ENCODE results near the gene ARL6IP5. TPM values are rescaled to one million over a fixed set of nuclear protein-coding genes. Genes with fewer than 3 reads are reported as not detected.

Gene ARL6IP5
- total RNA-seq, 3 donors from 2014 or later (not counting 1 experiment from before 2014, with no cell fraction given) = 98.1 to 132 (median 105) TPM

- H3K36me3 Mint-ChIP-seq = peaks cover 14% of the 10 kb centered on the region
Measured at GRCh38 chr3:69051756-69052471, 32.8 kb upstream of the ARL6IP5 start, which contains the start of gene TMF1. TMF1 (minus strand) TSS chr3:69052333; CDS start chr3:69052086, 247 bp downstream.

GRCh38 chr3:69052472-69052898, 32.3 kb upstream of the ARL6IP5 start:
- peak overlapping the region; percentile 93 for H3K27ac ChIP-seq (ENCODE audit: low read length)
- DNase-seq (no peak), ATAC-seq (peak in 1 of 3 donors; percentile 1)
- H3K9me3 ChIP-seq (ENCODE audit: control insufficient read depth, insufficient read depth, low read length) = no peaks in the 10 kb centered on the region
- H3K4me1 Mint-ChIP-seq = peaks cover 38 to 48% of the 10 kb centered on the region in 2 donors
- intact Hi-C loops (cut with micrococcal nuclease) = loop anchor here (1.0 kb wide), 2 partner anchors 28 to 32 kb away; partner anchors contain the start of genes ARL6IP5 and UBA3
- H3K4me3 Mint-ChIP-seq = peak overlapping the region; percentile 96
- no peaks in the 10 kb centered on the region for H3K27me3 ChIP-seq (ENCODE audit: control insufficient read depth, insufficient read depth, low read length)
- H3K36me3 Mint-ChIP-seq = peaks cover 11% of the 10 kb centered on the region
- H3K4me1 ChIP-seq (ENCODE audit: control insufficient read depth, insufficient read depth, low read length) = peaks cover 16% of the 10 kb centered on the region
- peak overlapping the region; percentile 84 for H3K4me3 ChIP-seq (ENCODE audit: low read length)
- no peaks in the 10 kb centered on the region for H3K9me3 Mint-ChIP-seq
- H3K27ac Mint-ChIP-seq = peak overlapping the region; percentile 99
- peaks cover 32% of the 10 kb centered on the region for H3K36me3 ChIP-seq (ENCODE audit: control insufficient read depth, insufficient read depth, low read length)
- no peak for TF ChIP-seq CTCF (IDR thresholded peaks at IDR 0.05)
- 16% methylated on average over 9 of the region's 9 CpGs for WGBS (ENCODE audit: insufficient coverage)
- no peaks in the 10 kb centered on the region for H3K27me3 Mint-ChIP-seq (ENCODE audit: low read depth in 2 of 2)

More at GRCh38 chr3:69051756-69052471, 32.8 kb upstream of the ARL6IP5 start, which contains the start of gene TMF1:
- Histone ChIP-seq H3K4me3 (ENCODE audit: low read length) (peak within 1 kb of the TSS; percentile 84), H3K36me3 (ENCODE audit: control insufficient read depth, insufficient read depth, low read length) (peaks cover 38% of the 10 kb centered on the region), H3K9me3 (ENCODE audit: control insufficient read depth, insufficient read depth, low read length) (no peaks in the 10 kb centered on the region), H3K4me1 (ENCODE audit: control insufficient read depth, insufficient read depth, low read length) (peaks cover 16% of the 10 kb centered on the region), H3K27me3 (ENCODE audit: control insufficient read depth, insufficient read depth, low read length) (no peaks in the 10 kb centered on the region), H3K27ac (ENCODE audit: low read length) (peak within 1 kb of the TSS; percentile 93)
- Mint-ChIP-seq H3K4me1 (peaks cover 42 to 52% of the 10 kb centered on the region in 2 donors), H3K27me3 (ENCODE audit: low read depth in 2 of 2) (no peaks in the 10 kb centered on the region), H3K9me3 (no peaks in the 10 kb centered on the region), H3K4me3 (peak within 1 kb of the TSS; percentile 96), H3K27ac (peak within 1 kb of the TSS; percentile 99)
- no peak for TF ChIP-seq CTCF (IDR thresholded peaks at IDR 0.05)
- intact Hi-C loops (cut with micrococcal nuclease) = loop anchor here (1.0 kb wide), 2 partner anchors 28 to 32 kb away; partner anchors contain the start of genes ARL6IP5 and UBA3
- ATAC-seq = peak; percentile 89 to 95 (median 93)
- peak; percentile 95 to 100 for DNase-seq
- under 1% methylated on average over 45 of the region's 45 CpGs for WGBS (ENCODE audit: insufficient coverage)

- Histone ChIP-seq H3K27me3 (ENCODE audit: control insufficient read depth, insufficient read depth, low read length) (no peaks in the 10 kb centered on the region), H3K4me1 (ENCODE audit: control insufficient read depth, insufficient read depth, low read length) (peaks cover 16% of the 10 kb centered on the region), H3K36me3 (ENCODE audit: control insufficient read depth, insufficient read depth, low read length) (peaks cover 60% of the 10 kb centered on the region), H3K9me3 (ENCODE audit: control insufficient read depth, insufficient read depth, low read length) (no peaks in the 10 kb centered on the region), H3K4me3 (ENCODE audit: low read length) (no peak overlapping the region), H3K27ac (ENCODE audit: low read length) (peak overlapping the region; percentile 87)
- Mint-ChIP-seq H3K27me3 (ENCODE audit: low read depth in 2 of 2) (no peaks in the 10 kb centered on the region), H3K36me3 (peaks cover 33% of the 10 kb centered on the region), H3K4me3 (peak overlapping the region; percentile 25), H3K4me1 (peaks cover 17 to 20% of the 10 kb centered on the region in 2 donors), H3K27ac (peak overlapping the region; percentile 90), H3K9me3 (no peaks in the 10 kb centered on the region)
- peak in 1 of 2 donors; percentile 66 for DNase-seq
- WGBS (ENCODE audit: insufficient coverage) = 0% methylated on average over 3 of the region's 3 CpGs
- peak; percentile 92 to 96 (median 94) for ATAC-seq
- intact Hi-C loops (cut with micrococcal nuclease) = no loop called here
- TF ChIP-seq CTCF (IDR thresholded peaks at IDR 0.05) = no peak
Measured at GRCh38 chr3:69058180-69058946, 26.4 kb upstream of the ARL6IP5 start.
